ENCODE results near the gene HTT-AS.

DNA sequence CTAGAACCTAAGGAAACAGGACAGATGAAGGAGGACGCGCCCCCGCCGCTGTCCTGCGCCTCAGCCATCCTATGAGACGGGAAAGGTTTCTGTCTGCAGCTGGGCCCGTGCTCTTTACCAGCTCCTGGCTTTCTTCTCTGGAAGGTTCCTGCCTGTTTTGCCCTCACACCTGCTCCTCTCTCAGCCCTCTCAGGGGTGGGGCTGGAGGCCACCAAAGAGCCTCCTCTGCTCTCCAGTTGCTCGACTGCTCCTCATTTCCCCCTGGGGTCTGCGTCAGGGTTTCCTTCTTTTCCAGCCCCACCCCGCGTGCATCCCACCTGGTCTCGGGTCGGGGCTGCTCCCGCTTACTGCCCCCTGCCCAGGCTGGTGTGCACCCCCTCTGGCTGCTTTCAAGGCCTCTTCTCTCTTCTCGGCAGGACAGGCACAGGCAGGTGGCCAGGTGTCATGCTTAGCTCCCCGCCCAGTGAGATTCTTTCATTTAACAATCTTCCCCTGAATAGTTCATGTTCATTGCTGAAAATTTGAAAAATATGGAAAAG is 4.6 kb downstream of the HTT-AS start:
- TF ChIP-seq, protein P1, sequence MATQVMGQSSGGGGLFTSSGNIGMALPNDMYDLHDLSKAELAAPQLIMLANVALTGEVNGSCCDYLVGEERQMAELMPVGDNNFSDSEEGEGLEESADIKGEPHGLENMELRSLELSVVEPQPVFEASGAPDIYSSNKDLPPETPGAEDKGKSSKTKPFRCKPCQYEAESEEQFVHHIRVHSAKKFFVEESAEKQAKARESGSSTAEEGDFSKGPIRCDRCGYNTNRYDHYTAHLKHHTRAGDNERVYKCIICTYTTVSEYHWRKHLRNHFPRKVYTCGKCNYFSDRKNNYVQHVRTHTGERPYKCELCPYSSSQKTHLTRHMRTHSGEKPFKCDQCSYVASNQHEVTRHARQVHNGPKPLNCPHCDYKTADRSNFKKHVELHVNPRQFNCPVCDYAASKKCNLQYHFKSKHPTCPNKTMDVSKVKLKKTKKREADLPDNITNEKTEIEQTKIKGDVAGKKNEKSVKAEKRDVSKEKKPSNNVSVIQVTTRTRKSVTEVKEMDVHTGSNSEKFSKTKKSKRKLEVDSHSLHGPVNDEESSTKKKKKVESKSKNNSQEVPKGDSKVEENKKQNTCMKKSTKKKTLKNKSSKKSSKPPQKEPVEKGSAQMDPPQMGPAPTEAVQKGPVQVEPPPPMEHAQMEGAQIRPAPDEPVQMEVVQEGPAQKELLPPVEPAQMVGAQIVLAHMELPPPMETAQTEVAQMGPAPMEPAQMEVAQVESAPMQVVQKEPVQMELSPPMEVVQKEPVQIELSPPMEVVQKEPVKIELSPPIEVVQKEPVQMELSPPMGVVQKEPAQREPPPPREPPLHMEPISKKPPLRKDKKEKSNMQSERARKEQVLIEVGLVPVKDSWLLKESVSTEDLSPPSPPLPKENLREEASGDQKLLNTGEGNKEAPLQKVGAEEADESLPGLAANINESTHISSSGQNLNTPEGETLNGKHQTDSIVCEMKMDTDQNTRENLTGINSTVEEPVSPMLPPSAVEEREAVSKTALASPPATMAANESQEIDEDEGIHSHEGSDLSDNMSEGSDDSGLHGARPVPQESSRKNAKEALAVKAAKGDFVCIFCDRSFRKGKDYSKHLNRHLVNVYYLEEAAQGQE (IDR thresholded peaks at IDR 0.05; ENCODE audit: insufficient read depth in 1 of 2, low read depth in 2 of 2, low read length in 2 of 2): no peak
- TF ChIP-seq POLR2AphosphoS5 (IDR thresholded peaks at IDR 0.05; ENCODE audit: low read depth, low read length) (no peak), TAF1 (IDR thresholded peaks at IDR 0.05; ENCODE audit: borderline replicate concordance, insufficient read depth, low read length) (no peak), SIN3A (IDR thresholded peaks at IDR 0.05; ENCODE audit: borderline replicate concordance, insufficient read depth, low read length) (no peak)

All from PFSK-1 (cell line).